Endothelial cell of umbilical vein (primary cell): ENCODE measurements around the gene TUBGCP3.

Experiments used
- CTCF ChIP-seq, 2 donors: IDR thresholded peaks; 1 replicate in 1 of 2; 2 replicates in 1 of 2; pipeline ENCODE4 v1.5.1; 2011; ENCODE audit warnings: low read length in 2 of 2, mild to moderate bottlenecking in 2 of 2, moderate library complexity in 2 of 2, control low read depth in 1 of 2, inconsistent platforms in 1 of 2, low read depth in 1 of 2; ENCODE audit not compliant: insufficient read depth in 1 of 2; ENCODE audit errors: extremely low read depth in 1 of 2
- EZH2 ChIP-seq: IDR thresholded peaks from 2 replicates; pipeline ENCODE4 v1.6.1; 2012; ENCODE audit warnings: borderline replicate concordance, low read depth, mild to moderate bottlenecking, moderate library complexity, low read length, inconsistent platforms; ENCODE audit not compliant: severe bottlenecking
- GATA2 ChIP-seq: IDR thresholded peaks from 2 replicates; pipeline ENCODE4 v1.7.0; 2011; ENCODE audit warnings: low read depth, mild to moderate bottlenecking, moderate library complexity, mixed read lengths, low read length; ENCODE audit not compliant: insufficient read length, insufficient read depth
- JUN ChIP-seq: IDR thresholded peaks from 2 replicates; pipeline ENCODE4 v1.6.1; 2011; ENCODE audit warnings: borderline replicate concordance, low read depth; ENCODE audit not compliant: insufficient read length, insufficient read depth
- MAX ChIP-seq: IDR thresholded peaks from 2 replicates; pipeline ENCODE4 v1.6.1; 2011; ENCODE audit not compliant: insufficient read depth, insufficient read length
- POLR2A ChIP-seq: IDR thresholded peaks from 2 replicates; pipeline ENCODE4 v1.6.1; 2012; ENCODE audit warnings: low read depth, mild to moderate bottlenecking, control low read depth, low read length
- POLR2AphosphoS5 ChIP-seq: IDR thresholded peaks from 2 replicates; pipeline ENCODE4 v1.6.1; 2012; ENCODE audit warnings: low read depth, mild to moderate bottlenecking, control low read depth, low read length, moderate library complexity; ENCODE audit not compliant: insufficient read depth

GRCh38 chr13:112592647-112593046, 4.7 kb upstream of the TUBGCP3 start:
- TF ChIP-seq MAX (no peak), CTCF (IDR thresholded peaks at IDR 0.05; ENCODE audit: extremely low read depth in 1 of 2, insufficient read depth in 1 of 2, low read depth in 1 of 2, low read length in 2 of 2) (no peak), JUN (no peak), EZH2 (no peak), POLR2A (no peak), POLR2AphosphoS5 (no peak), GATA2 (no peak)
